SK-N-DZ (cell line): ENCODE data around the gene TMEM119.
"Not testable (repeated sequence)": the region's sequence is repeated elsewhere in the genome, so short reads cannot be mapped to it uniquely, and the experiment has no call there.

Experiments used
- DNase-seq: peaks from one replicate; pipeline ENCODE4 v3.0.0-alpha.2; 2015; ENCODE audit warnings: low spot score

TMEM119 gene

GRCh38 chr12:108635201-108635996, 37.5 kb upstream of the TMEM119 start:
- no peak for DNase-seq

GRCh38 chr12:108634341-108634751, 36.5 kb upstream of the TMEM119 start:
- no peak for DNase-seq

DNA sequence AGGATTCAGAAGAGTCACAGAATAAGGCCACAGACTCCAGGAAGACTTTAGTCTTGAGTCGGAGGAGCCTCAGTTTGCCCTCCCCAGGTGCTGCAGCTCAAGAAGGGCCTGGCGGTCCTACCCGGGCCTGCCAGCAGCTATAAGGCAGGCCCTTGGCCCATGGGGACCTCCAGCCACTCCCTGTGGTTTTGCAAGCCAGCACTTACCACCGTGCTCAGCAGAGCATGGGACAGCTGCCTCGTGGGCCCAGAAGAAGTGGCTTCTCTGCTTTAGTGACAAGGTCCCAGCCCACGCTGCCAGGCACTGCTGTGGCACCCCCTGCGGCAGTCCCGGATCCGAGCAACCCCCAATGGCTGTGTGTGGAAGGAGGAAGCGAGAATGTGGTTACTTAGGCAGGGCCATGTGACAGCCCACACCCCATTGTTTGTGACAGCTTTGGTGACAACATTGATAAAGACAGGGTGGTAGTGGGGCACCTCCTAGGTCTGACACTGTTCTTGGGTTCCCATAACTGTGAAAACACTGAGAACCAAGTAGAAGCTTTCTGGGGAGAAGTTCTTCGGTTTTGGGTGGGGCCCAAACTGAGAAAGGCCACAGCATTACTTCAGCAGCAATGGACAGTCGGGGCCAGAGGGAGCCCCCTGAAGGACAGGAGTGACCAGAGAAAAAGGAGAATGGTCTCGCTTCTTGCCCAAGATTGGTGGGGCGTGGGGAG, 35.8 kb upstream of the TMEM119 start, which contains the start of gene SELPLG:
TSS of gene SELPLG (minus strand) at position 361 of the 715 bp plus-strand sequence. CDS start 9,587 bp downstream, outside the sequence.
- DNase-seq, result no peak

DNA sequence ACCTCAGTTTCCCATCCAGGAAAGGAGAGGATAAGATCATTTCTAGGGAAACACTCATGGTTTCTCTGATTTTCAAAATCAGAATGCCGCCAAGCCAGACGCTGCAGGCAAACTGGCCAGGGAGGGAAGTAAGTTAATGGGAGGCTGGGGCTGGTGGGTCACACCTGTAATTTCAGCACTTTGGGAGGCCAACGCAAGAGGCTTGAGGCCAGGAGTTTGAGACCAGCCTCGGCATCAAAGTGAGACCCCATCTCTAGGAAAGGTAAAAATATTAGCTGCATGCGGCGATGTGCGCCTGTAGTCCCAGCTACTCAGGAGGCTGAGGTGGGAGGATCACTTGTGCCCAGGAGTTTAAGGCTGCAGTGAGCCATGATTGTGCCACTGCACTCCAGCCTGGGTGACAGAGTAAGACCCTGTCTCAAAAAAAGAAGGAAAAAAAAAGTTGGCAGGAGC, 35.2 kb upstream of the TMEM119 start:
- DNase-seq, result no peak

GRCh38 chr12:108631261-108631660, 33.4 kb upstream of the TMEM119 start:
- not testable (repeated sequence) for DNase-seq

GRCh38 chr12:108630481-108631207, 32.8 kb upstream of the TMEM119 start:
- DNase-seq, result no peak

GRCh38 chr12:108629824-108630476, 32.1 kb upstream of the TMEM119 start:
- no peak for DNase-seq

DNA sequence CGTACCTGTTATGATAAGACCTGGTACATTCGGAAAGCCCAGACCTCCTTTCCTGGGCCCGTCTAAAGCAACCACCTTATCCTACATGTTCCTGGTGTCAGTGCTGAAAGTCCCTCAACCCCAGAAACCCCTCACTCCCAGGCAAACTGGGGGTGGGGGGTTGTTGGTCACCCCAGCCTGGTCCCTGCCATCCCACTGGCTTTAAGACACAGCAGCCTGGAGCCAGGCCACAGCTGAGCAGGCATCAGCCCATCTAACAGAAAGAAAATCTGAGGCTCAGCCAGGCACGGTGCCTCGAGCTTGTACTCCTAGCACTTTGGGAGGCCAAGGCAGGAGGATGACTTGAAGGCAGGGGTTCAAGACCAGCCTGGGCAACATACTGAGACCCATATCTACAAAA, 31.3 kb upstream of the TMEM119 start:
- DNase-seq, result no peak

DNA sequence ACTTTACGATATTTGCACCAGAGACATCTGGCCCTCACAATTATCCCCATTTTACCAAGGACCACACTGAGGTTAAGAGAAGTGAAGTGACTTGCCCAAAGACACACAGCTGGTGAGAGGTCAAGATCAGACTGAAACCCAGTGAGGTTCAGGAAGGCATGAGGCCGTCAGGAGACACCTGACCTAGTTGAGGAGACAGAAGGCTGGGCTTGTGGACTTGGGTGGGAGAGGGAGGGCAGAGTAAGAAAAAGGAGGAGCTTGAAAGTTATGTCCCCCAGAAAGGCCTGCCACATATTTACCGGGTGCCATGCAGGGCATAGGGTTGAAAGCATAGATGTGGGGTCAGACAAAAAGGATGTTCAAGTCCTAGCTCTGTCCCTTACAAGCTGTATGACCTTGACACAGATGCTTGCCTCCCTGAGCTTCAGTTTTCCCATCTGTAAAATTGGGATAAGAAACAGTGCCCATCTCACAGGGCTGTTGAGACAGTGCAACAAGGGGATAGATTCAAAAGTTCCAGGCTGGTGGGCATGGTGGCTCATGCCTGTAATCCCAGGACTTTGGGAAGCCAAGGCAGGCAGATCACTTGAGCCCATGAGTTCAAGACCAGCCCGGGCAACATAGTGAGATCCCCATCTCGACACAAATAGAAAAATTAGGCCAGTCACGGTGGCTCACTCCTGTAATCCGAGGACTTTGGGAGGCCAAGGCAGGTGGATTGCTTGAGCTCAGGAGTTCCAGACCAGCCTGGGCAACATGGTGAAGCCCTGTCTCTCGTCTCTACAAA, 29.4 kb upstream of the TMEM119 start:
- DNase-seq, result no peak

DNA sequence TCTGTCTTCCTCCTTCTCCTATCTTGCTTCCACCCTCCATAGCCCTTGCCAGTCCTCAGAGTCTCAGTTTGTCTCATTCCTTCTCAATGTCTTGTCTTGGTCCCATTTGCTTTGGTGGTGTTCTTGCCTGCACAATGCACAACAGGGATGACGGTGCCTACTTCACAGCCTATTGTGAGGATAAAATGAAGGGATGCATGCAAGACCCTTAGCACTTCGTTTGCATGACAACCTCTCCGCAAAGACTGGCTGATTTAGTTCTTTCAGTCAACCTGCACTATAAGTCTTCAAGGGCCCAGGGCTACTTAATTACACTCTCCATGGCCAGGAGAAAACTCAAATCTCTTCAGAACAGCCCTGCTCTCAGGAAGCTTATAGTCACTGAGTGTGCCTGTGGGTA, 27.3 kb upstream of the TMEM119 start:
- no peak for DNase-seq

GRCh38 chr12:108623577-108623976, 25.7 kb upstream of the TMEM119 start:
- DNase-seq, result no peak

GRCh38 chr12:108622921-108623514, 25.1 kb upstream of the TMEM119 start:
- no peak for DNase-seq

GRCh38 chr12:108622421-108622820, 24.5 kb upstream of the TMEM119 start:
- DNase-seq, result peak; percentile 40

DNA sequence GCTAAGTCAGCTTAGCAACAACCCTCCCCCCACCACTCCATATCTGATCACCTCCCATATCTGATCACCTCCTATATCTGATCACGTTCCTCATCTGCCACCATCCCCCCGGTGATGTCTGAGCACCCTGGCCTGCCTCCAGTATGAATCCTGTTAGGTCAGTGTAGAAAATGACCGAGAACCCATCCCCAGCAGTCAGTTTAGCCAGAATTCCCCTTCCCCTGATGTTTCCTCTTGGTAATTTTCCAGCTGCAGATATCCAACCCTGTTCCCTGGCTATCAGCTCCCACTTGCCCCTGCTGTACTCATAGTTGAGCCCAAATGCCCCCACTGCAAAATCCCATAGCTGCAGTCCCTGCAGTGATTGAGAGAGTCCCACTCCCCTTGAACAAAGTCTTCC, 23.3 kb upstream of the TMEM119 start:
- no peak for DNase-seq

- no peak for DNase-seq
These were observed 22.5 kb upstream of the TMEM119 start for GRCh38 chr12:108620236-108620879.

GRCh38 chr12:108619369-108620160, 21.7 kb upstream of the TMEM119 start:
- DNase-seq, result no peak

GRCh38 chr12:108618953-108619274, 21.0 kb upstream of the TMEM119 start:
- not testable (repeated sequence) for DNase-seq

DNA sequence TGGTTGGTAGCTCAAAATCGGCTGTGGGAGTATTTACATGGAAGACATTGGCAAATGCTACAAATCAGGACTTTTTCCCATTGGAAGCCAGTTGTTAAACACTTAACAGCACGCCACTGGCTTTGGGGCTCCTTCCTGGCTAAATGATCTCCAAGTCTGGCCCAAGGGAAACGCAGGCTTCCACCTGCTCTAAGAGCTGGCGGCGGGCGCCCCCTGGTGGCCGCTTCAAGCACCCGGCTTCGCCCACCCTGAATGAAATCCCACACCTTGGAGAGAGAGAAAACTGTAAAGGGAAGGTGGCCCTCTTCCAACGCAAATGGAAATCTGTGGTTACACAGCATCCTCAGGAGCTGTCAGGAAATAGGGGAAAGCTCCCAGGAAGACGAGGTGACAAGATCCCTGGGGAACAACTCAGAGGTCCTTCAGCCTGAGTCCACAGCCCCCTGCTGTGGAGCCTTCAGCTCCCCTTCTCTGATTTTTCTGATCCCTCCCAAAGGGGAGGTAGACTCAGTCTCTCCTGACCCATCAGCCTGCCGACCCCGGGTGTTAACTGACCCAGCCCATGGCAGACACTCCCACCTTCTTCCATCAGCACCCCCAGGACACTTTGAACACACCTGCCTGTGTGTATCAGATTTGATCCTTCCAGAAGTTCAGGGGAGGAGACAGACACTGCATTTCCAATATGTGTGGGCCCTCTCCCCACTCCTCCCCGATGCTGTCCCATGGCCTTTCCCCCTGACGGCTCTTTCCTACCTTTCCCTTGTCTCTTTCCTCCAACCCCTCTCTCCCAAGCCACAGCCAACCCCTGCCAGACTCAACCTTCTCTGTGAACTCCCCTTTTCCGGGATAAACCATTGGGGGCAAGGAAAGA, 20.4 kb upstream of the TMEM119 start:
- peak; percentile 77 for DNase-seq
